GM19239 (cell line): ENCODE data around the gene C14orf132.

Experiments used
- DNase-seq: peaks from one replicate; pipeline ENCODE4 v3.0.0; 2011; ENCODE audit warnings: low spot score; ENCODE audit not compliant: insufficient read length
- FAIRE-seq: peaks from 2 replicates; lab custom pipeline; 2011; peaks lifted over from hg19 to GRCh38; lab: Jason Lieb, UNC

Gene C14orf132

GRCh38 chr14:96136371-96137005 lies 97.3 kb downstream of the C14orf132 start:
- DNase-seq (no peak), FAIRE-seq (no peak)

- DNase-seq (no peak), FAIRE-seq (no peak)
Observed at GRCh38 chr14:96138241-96138640, 99.1 kb downstream of the C14orf132 start.

GRCh38 chr14:96139169-96139568 lies 100.0 kb downstream of the C14orf132 start:
- FAIRE-seq (no peak), DNase-seq (no peak)

GRCh38 chr14:96139879-96140278 lies 100.7 kb downstream of the C14orf132 start:
- FAIRE-seq (no peak), DNase-seq (no peak)

GRCh38 chr14:96140952-96141351 lies 101.8 kb downstream of the C14orf132 start:
- FAIRE-seq, result no peak
- no peak for DNase-seq
